Measurements from ENCODE around the gene ARID3A.

DNA sequence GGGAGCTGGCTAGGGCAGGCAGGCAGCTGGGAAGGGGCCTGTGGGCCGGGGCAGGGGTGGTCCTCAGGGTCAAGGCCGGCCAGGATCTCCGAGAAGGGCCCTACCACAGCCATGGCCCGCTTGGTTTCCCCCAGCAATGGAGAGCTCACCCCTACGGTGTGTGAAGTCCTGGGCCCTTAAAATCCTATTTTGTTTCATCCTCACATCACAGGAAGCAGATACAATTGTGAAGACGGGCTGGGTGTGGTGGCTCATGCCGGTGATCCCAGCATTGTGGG, 23.8 kb upstream of the ARID3A start:
- TF ChIP-seq SRF (IDR thresholded peaks at IDR 0.05; ENCODE audit: low read depth, low read length) (no peak), CTCF (IDR thresholded peaks at IDR 0.05; ENCODE audit: control extremely low read depth in 1 of 3, insufficient read depth in 1 of 3, low read depth in 1 of 3, low read length in 3 of 3) (no peak), POLR2A (IDR thresholded peaks at IDR 0.05; ENCODE audit: control extremely low read depth in 1 of 2, low read depth in 2 of 2, low read length in 2 of 2) (no peak), CBX8 (IDR thresholded peaks at IDR 0.05; ENCODE audit: borderline replicate concordance, low read depth, low read length) (no peak), TCF12 (IDR thresholded peaks at IDR 0.05; ENCODE audit: low read depth, low read length) (no peak), EZH2 (IDR thresholded peaks at IDR 0.05; ENCODE audit: low read depth, low read length, severe bottlenecking) (no peak)
